ENCODE results near the gene MADD.
"Not testable (repeated sequence)": the region's sequence is repeated elsewhere in the genome, so short reads cannot be mapped to it uniquely, and the experiment has no call there.

Gene MADD

GRCh38 chr11:47333886-47334443 is 64.0 kb downstream of the MADD start:
- DNase-seq (ENCODE audit: low spot score) = no peak
- no peak for TF ChIP-seq CTCF (IDR thresholded peaks at IDR 0.05; ENCODE audit: extremely low read depth, missing control alignments)

GRCh38 chr11:47334699-47335411 is 64.9 kb downstream of the MADD start:
- DNase-seq (ENCODE audit: low spot score) = not testable (repeated sequence)

- TF ChIP-seq CTCF (IDR thresholded peaks at IDR 0.05; ENCODE audit: extremely low read depth, missing control alignments) = no peak
- DNase-seq (ENCODE audit: low spot score) = no peak
These were observed 65.8 kb downstream of the MADD start for GRCh38 chr11:47335733-47336132.

GRCh38 chr11:47336595-47336994 is 66.7 kb downstream of the MADD start:
- TF ChIP-seq CTCF (IDR thresholded peaks at IDR 0.05; ENCODE audit: extremely low read depth, missing control alignments) = no peak
- no peak for DNase-seq (ENCODE audit: low spot score)

- no peak for TF ChIP-seq CTCF (IDR thresholded peaks at IDR 0.05; ENCODE audit: extremely low read depth, missing control alignments)
- DNase-seq (ENCODE audit: low spot score) = no peak
These were observed 67.4 kb downstream of the MADD start for GRCh38 chr11:47337229-47337924.

GRCh38 chr11:47338396-47339241 is 68.7 kb downstream of the MADD start:
- TF ChIP-seq CTCF (IDR thresholded peaks at IDR 0.05; ENCODE audit: extremely low read depth, missing control alignments) = no peak

GRCh38 chr11:47340010-47340409 is 70.1 kb downstream of the MADD start:
- no peak for DNase-seq (ENCODE audit: low spot score)
- no peak for TF ChIP-seq CTCF (IDR thresholded peaks at IDR 0.05; ENCODE audit: extremely low read depth, missing control alignments)

More at GRCh38 chr11:47338396-47339241, 68.7 kb downstream of the MADD start:
- no peak for DNase-seq (ENCODE audit: low spot score)
